Measurements from ENCODE around the gene PREP. TPM values are rescaled to one million over a fixed set of nuclear protein-coding genes. Genes with fewer than 3 reads are reported as not detected.

PREP gene
- total RNA-seq, 4 donors from 2014 or later: 9.7 to 29.6 (median 17.1) TPM

GRCh38 chr6:105326833-105327770 lies 75.8 kb downstream of the PREP start:
- intact Hi-C loops (cut with DNase I; ENCODE audit: low total_unique reads): no loop called here
- no peaks in the 10 kb centered on the region for H3K36me3 ChIP-seq
- no peak for TF ChIP-seq CTCF (IDR thresholded peaks at IDR 0.05)
- TF ChIP-seq POLR2A (IDR thresholded peaks at IDR 0.05): no peak
- no peaks in the 10 kb centered on the region for H3K9me3 ChIP-seq
- DNase-seq: no peak
- no peak overlapping the region for H3K4me3 ChIP-seq
- no peaks in the 10 kb centered on the region for H3K4me1 ChIP-seq
- no peaks in the 10 kb centered on the region for H3K27me3 ChIP-seq
- H3K27ac ChIP-seq: no peak overlapping the region

- intact Hi-C loops (cut with DNase I; ENCODE audit: low total_unique reads): no loop called here
- H3K27ac ChIP-seq: no peak overlapping the region
- H3K4me1 ChIP-seq: no peaks in the 10 kb centered on the region
- no peaks in the 10 kb centered on the region for H3K27me3 ChIP-seq
- H3K36me3 ChIP-seq: no peaks in the 10 kb centered on the region
- no peaks in the 10 kb centered on the region for H3K9me3 ChIP-seq
- no peak for TF ChIP-seq CTCF (IDR thresholded peaks at IDR 0.05)
- TF ChIP-seq POLR2A (IDR thresholded peaks at IDR 0.05): no peak
- no peak overlapping the region for H3K4me3 ChIP-seq
- DNase-seq: no peak
These were observed 76.7 kb downstream of the PREP start for GRCh38 chr6:105326216-105326615.

GRCh38 chr6:105324386-105324950 lies 78.4 kb downstream of the PREP start:
- intact Hi-C loops (cut with DNase I; ENCODE audit: low total_unique reads): no loop called here
- Histone ChIP-seq H3K27ac (no peak overlapping the region), H3K4me3 (no peak overlapping the region), H3K27me3 (no peaks in the 10 kb centered on the region), H3K4me1 (no peaks in the 10 kb centered on the region), H3K36me3 (no peaks in the 10 kb centered on the region), H3K9me3 (no peaks in the 10 kb centered on the region)
- no peak for DNase-seq
- TF ChIP-seq POLR2A (IDR thresholded peaks at IDR 0.05) (no peak), CTCF (IDR thresholded peaks at IDR 0.05) (no peak)

GRCh38 chr6:105322499-105323225 lies 80.2 kb downstream of the PREP start:
- H3K27me3 ChIP-seq: no peaks in the 10 kb centered on the region
- TF ChIP-seq CTCF (IDR thresholded peaks at IDR 0.05) (no peak), POLR2A (IDR thresholded peaks at IDR 0.05) (no peak)
- no peak overlapping the region for H3K27ac ChIP-seq
- H3K9me3 ChIP-seq: no peaks in the 10 kb centered on the region
- no peaks in the 10 kb centered on the region for H3K36me3 ChIP-seq
- no peak overlapping the region for H3K4me3 ChIP-seq
- no peak for DNase-seq
- H3K4me1 ChIP-seq: no peaks in the 10 kb centered on the region
- intact Hi-C loops (cut with DNase I; ENCODE audit: low total_unique reads): no loop called here

GRCh38 chr6:105321728-105322127 lies 81.2 kb downstream of the PREP start:
- intact Hi-C loops (cut with DNase I; ENCODE audit: low total_unique reads): no loop called here
- Histone ChIP-seq H3K9me3 (no peaks in the 10 kb centered on the region), H3K36me3 (no peaks in the 10 kb centered on the region), H3K27me3 (no peaks in the 10 kb centered on the region), H3K27ac (no peak overlapping the region), H3K4me1 (no peaks in the 10 kb centered on the region), H3K4me3 (no peak overlapping the region)
- no peak for TF ChIP-seq POLR2A (IDR thresholded peaks at IDR 0.05)
- TF ChIP-seq CTCF (IDR thresholded peaks at IDR 0.05): no peak
- no peak for DNase-seq
